ENCODE measurements around the gene PPP1R26.
"Not testable (repeated sequence)": the region's sequence is repeated elsewhere in the genome, so short reads cannot be mapped to it uniquely, and the experiment has no call there.

The PPP1R26 gene

DNA sequence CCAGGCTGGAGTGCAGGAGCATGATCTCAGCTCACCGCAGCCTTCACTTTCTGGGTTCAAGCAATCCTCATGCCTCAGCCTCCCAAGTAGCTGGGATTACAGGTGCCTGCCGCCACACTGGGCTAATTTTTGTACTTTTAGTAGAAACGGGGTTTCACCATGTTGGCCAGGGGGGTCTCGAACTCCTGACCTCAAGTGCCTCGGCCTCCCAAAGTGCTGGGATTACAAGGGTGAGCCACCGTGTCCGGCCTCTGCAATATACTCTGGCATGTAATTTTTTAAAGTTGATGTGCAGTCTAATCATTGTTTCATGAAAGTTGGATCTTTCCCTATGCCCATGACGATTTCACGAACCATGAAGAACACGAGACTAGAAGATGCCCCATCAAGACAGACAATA is 28.6 kb upstream of the PPP1R26 start:
- Histone ChIP-seq H3K27me3 (replicated peaks; ENCODE audit: control insufficient read depth, insufficient read depth, low read length) (no peaks in the 10 kb centered on the region; the same call in 1 of the 2 replicates), H3K4me3 (replicated peaks; ENCODE audit: low read depth, low read length) (no peak overlapping the region), H3K36me3 (ENCODE audit: control insufficient read depth, insufficient read depth, low read length) (no peaks in the 10 kb centered on the region)
- TF ChIP-seq, protein P1, sequence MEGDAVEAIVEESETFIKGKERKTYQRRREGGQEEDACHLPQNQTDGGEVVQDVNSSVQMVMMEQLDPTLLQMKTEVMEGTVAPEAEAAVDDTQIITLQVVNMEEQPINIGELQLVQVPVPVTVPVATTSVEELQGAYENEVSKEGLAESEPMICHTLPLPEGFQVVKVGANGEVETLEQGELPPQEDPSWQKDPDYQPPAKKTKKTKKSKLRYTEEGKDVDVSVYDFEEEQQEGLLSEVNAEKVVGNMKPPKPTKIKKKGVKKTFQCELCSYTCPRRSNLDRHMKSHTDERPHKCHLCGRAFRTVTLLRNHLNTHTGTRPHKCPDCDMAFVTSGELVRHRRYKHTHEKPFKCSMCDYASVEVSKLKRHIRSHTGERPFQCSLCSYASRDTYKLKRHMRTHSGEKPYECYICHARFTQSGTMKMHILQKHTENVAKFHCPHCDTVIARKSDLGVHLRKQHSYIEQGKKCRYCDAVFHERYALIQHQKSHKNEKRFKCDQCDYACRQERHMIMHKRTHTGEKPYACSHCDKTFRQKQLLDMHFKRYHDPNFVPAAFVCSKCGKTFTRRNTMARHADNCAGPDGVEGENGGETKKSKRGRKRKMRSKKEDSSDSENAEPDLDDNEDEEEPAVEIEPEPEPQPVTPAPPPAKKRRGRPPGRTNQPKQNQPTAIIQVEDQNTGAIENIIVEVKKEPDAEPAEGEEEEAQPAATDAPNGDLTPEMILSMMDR (IDR thresholded peaks at IDR 0.05; ENCODE audit: insufficient read depth, low read length, poor library complexity, severe bottlenecking): no peak
- no peak for DNase-seq (ENCODE audit: extremely low read depth, insufficient read length)

DNA sequence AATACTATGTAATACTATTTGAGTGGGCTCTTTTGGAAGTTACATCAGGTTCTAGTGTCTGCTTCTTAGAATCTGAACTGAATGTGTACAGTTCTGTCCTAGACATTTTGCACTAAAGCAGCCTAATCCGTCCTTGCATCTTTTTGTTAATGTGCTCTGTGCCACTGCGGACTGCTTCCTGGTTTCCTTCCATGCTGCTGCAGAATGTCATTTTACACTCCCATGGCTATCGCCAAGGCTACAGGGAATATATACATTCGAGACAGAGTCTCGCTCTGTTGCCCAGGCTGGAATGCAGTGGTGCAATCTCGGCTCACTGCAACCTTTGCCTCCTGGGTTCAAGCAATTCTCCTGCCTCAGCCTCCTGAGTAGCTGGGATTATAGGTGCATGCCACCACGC is 27.7 kb upstream of the PPP1R26 start:
- H3K27me3 ChIP-seq (replicated peaks; ENCODE audit: control insufficient read depth, insufficient read depth, low read length); H3K36me3 ChIP-seq (ENCODE audit: control insufficient read depth, insufficient read depth, low read length); DNase-seq (ENCODE audit: extremely low read depth, insufficient read length); H3K4me3 ChIP-seq (replicated peaks; ENCODE audit: low read depth, low read length): not testable (repeated sequence)

DNA sequence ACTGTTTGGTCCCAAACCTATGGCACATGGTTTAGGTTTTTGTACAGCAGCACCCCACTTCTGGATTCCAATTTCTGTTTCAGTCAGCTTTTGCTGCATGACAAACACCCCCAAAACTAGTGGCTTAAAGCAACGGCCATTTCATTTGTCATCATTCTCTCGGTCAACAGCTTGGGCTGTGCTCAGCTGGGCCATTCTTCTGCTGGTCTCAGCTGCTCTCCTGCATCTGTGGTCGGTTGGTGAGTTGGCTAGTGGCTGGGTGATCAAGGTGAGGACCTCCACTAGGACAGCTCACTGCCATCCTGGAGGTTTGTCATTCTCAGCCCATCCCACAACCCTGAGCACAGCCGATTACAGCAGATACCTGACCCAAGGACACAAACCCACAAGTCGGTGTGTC is 24.8 kb upstream of the PPP1R26 start:
- TF ChIP-seq, protein P1 (IDR thresholded peaks at IDR 0.05; ENCODE audit: insufficient read depth, low read length, poor library complexity, severe bottlenecking): no peak
- H3K4me3 ChIP-seq (replicated peaks; ENCODE audit: low read depth, low read length): no peak overlapping the region
- DNase-seq (ENCODE audit: extremely low read depth, insufficient read length): no peak
- no peaks in the 10 kb centered on the region; the same call in 1 of the 2 replicates for H3K27me3 ChIP-seq (replicated peaks; ENCODE audit: control insufficient read depth, insufficient read depth, low read length)
- no peaks in the 10 kb centered on the region for H3K36me3 ChIP-seq (ENCODE audit: control insufficient read depth, insufficient read depth, low read length)

- Histone ChIP-seq H3K36me3 (ENCODE audit: control insufficient read depth, insufficient read depth, low read length) (no peaks in the 10 kb centered on the region), H3K4me3 (replicated peaks; ENCODE audit: low read depth, low read length) (no peak overlapping the region), H3K27me3 (replicated peaks; ENCODE audit: control insufficient read depth, insufficient read depth, low read length) (no peaks in the 10 kb centered on the region; the same call in none of the 2 replicates)
- DNase-seq (ENCODE audit: extremely low read depth, insufficient read length): no peak
- TF ChIP-seq, protein P1 (IDR thresholded peaks at IDR 0.05; ENCODE audit: insufficient read depth, low read length, poor library complexity, severe bottlenecking): no peak
Measured at GRCh38 chr9:135455401-135456030, 24.1 kb upstream of the PPP1R26 start.

DNA sequence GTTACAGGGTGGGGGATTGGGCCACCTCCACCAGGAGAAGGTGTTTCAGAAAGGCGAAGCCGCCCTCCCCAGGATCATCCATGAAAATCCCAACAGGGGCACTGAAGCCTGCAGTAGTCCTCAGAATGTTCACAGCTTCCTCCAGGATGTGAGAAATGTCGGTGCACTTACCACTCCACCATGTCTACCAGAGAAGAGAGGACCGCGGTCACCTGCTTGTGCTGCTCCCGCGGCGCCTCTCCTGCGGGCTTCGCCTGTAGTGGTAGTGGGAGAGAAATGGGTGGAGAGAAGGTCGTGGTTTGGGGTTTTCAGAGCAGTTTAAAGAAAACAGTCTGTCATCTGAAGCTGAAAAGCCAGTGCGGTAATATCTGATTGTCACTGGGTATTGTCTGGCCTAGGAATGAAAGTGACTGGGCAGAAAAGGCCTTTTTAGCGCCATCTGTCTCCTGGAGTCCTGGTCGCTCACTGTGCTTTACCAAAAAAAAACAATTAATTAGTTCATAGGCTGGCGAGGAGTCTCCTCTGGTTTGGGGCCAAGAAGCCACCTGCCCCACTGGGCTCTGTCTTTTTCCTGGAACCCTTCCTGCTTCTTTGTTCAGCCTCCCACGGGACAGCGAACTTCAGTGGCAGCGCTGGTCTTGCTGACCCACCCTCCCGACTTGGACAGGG is 23.0 kb upstream of the PPP1R26 start:
- Histone ChIP-seq H3K36me3 (ENCODE audit: control insufficient read depth, insufficient read depth, low read length) (no peaks in the 10 kb centered on the region), H3K4me3 (replicated peaks; ENCODE audit: low read depth, low read length) (no peak overlapping the region), H3K27me3 (replicated peaks; ENCODE audit: control insufficient read depth, insufficient read depth, low read length) (no peaks in the 10 kb centered on the region; the same call in none of the 2 replicates)
- TF ChIP-seq, protein P1 (IDR thresholded peaks at IDR 0.05; ENCODE audit: insufficient read depth, low read length, poor library complexity, severe bottlenecking): no peak
- no peak for DNase-seq (ENCODE audit: extremely low read depth, insufficient read length)

DNA sequence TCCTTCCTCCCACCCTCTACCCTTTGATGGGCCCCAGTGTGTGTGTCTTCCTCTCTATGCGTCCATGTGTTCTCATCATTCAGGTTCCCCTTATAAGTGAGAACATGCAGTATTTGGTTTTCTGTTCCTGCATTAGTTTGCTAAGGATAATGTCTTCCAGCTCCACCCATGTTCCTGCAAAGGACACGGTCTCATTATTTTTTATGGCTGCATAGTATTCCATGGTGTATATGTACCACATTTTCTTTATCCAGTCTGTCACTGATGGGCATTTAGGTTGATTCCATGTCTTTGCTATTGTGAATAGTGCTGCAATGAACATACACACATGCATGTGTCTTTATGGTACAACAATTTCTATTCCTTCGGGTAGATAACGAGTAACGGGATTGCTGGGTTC is 21.1 kb upstream of the PPP1R26 start:
- H3K4me3 ChIP-seq (replicated peaks; ENCODE audit: low read depth, low read length); H3K27me3 ChIP-seq (replicated peaks; ENCODE audit: control insufficient read depth, insufficient read depth, low read length); H3K36me3 ChIP-seq (ENCODE audit: control insufficient read depth, insufficient read depth, low read length); DNase-seq (ENCODE audit: extremely low read depth, insufficient read length): not testable (repeated sequence)
